OCI-LY1 (cell line): ENCODE results near the gene DPY19L1.
"Not testable (repeated sequence)": the region's sequence is repeated elsewhere in the genome, so short reads cannot be mapped to it uniquely, and the experiment has no call there.

Experiments
- CTCF ChIP-seq: fragments of 200-600 bp; sonication (generic), shearing (Covaris generic); IDR thresholded peaks from 2 replicates; pipeline ENCODE4 v1.5.1; 2017; ENCODE audit warnings: mild to moderate bottlenecking, antibody characterized with exemption, low read length, moderate library complexity, mixed read lengths
- EZH2 ChIP-seq: fragments of 200-600 bp; sonication (generic), shearing (Covaris generic); IDR thresholded peaks from 2 replicates; pipeline ENCODE4 v1.8.0; 2017; ENCODE audit warnings: borderline replicate concordance, mixed run types, mild to moderate bottlenecking, antibody characterized with exemption, low read length, moderate library complexity, mixed read lengths

- TF ChIP-seq CTCF, EZH2: not testable (repeated sequence)
Measured at GRCh38 chr7:34883855-34884254, 153.4 kb downstream of the DPY19L1 start.
